ENCODE results near the gene CD36. TPM values are rescaled to one million over a fixed set of nuclear protein-coding genes. Genes with fewer than 3 reads are reported as not detected.

Gene CD36
- total RNA-seq, 4 donors from 2014 or later, result 122 to 261 (median 180) TPM

DNA sequence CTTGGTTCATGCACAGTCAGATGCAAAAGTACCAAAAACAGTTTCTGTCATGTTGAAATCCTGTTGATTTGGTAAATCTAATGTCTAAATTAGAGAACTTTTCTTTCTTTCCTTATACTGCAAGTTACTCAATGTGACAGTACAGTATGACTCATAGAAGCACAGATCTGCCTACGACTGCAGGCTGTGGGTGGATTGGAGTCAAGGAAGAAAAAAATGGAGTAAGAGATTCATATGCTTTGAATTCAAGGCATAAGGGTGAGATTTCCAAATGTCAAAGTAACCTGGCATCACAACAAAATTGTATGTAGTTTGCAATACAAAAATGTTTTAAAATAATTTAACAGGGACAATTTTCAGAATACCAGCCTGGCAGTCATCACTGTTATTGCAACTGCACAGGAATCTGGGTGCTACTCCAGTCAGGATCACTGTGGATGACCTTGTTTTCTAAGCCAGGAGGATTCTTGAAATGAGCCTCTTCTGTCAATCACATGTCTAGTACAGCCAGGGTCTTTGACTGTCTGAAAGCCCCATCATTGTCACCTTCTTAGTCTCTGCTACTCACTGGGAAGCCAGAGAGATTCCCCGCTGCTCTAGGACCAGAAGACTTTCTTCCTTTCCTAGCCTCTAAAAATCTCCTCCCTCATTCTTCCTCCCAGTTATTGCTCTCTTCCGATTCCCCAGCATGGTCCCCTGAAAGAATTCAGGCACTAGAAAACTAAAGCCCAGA lies 83.6 kb downstream of the CD36 start:
- H3K4me1 ChIP-seq, result peaks cover 0 to 30% (median 18%) of the 10 kb centered on the region in 4 donors
- no peak for DNase-seq (ENCODE audit: low spot score in 2 of 2)
- H3K27me3 ChIP-seq, result no peaks in the 10 kb centered on the region
- 48 to 57% methylated on average over 3 of the region's 3 CpGs for WGBS, 2 donors
- peak overlapping the region in 3 of 4 donors; percentile 50 to 92 (median 69) for H3K27ac ChIP-seq
- TF ChIP-seq POLR2A (IDR thresholded peaks at IDR 0.05), result no peak
- TF ChIP-seq EP300 (IDR thresholded peaks at IDR 0.05), result peak in 1 of 2 donors; percentile 72
- TF ChIP-seq CTCF (IDR thresholded peaks at IDR 0.05), result no peak
- no peaks in the 10 kb centered on the region for H3K9me3 ChIP-seq
- H3K4me3 ChIP-seq, result no peak overlapping the region
- no peaks in the 10 kb centered on the region for H3K36me3 ChIP-seq

DNA sequence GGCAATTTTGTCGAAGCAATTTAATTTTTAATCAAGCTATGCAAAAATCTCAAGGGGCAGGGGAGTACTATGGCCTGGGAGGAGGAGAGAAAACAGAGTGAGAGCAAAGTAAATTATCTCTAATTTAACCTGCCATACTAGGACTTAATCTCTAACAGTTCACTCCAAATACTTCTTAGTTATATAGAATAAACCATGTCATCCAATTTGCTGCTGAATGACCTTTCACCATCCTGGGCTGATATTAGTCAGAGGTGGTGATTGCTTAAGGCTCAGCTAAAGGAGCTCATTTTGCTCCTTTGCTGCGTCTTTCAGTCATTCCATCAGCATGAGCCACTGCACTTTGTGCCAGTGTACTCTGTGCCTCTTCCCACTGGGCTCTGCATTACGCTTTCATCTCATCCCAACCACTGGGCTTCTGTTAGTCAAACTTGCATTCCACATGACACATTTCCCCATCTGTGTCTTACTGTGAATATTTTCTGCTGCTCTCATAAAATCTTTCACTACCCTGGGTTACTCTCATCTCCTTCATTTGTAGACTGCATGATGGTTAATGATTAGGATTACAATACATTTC lies 84.3 kb downstream of the CD36 start:
- no peaks in the 10 kb centered on the region for H3K36me3 ChIP-seq
- peak; percentile 32 to 66 for DNase-seq (ENCODE audit: low spot score in 2 of 2)
- WGBS, 2 donors, result 41 to 47% methylated on average over 3 of the region's 3 CpGs
- H3K27ac ChIP-seq, result peak overlapping the region in 3 of 4 donors; percentile 50 to 92 (median 69)
- H3K4me1 ChIP-seq, result peaks cover 0 to 30% (median 18%) of the 10 kb centered on the region in 4 donors
- no peak for TF ChIP-seq POLR2A (IDR thresholded peaks at IDR 0.05)
- peak in 1 of 2 donors; percentile 81 for TF ChIP-seq EP300 (IDR thresholded peaks at IDR 0.05)
- no peak for TF ChIP-seq CTCF (IDR thresholded peaks at IDR 0.05)
- H3K4me3 ChIP-seq, result no peak overlapping the region
- H3K27me3 ChIP-seq, result no peaks in the 10 kb centered on the region
- H3K9me3 ChIP-seq, result no peaks in the 10 kb centered on the region

- no peaks in the 10 kb centered on the region for H3K36me3 ChIP-seq
- TF ChIP-seq POLR2A (IDR thresholded peaks at IDR 0.05) (no peak), CTCF (IDR thresholded peaks at IDR 0.05) (no peak), EP300 (IDR thresholded peaks at IDR 0.05) (no peak)
- no peak for DNase-seq (ENCODE audit: low spot score in 2 of 2)
- no peaks in the 10 kb centered on the region for H3K27me3 ChIP-seq
- no peak overlapping the region for H3K4me3 ChIP-seq
- no peaks in the 10 kb centered on the region for H3K9me3 ChIP-seq
- WGBS, 2 donors, result 46 to 60% methylated on average over 4 of the region's 4 CpGs
- H3K27ac ChIP-seq, result peak overlapping the region in 2 of 4 donors; percentile 33 to 92
- H3K4me1 ChIP-seq, result peaks cover 0 to 30% (median 18%) of the 10 kb centered on the region in 4 donors
Observed at GRCh38 chr7:80724249-80724871, 85.9 kb downstream of the CD36 start.

DNA sequence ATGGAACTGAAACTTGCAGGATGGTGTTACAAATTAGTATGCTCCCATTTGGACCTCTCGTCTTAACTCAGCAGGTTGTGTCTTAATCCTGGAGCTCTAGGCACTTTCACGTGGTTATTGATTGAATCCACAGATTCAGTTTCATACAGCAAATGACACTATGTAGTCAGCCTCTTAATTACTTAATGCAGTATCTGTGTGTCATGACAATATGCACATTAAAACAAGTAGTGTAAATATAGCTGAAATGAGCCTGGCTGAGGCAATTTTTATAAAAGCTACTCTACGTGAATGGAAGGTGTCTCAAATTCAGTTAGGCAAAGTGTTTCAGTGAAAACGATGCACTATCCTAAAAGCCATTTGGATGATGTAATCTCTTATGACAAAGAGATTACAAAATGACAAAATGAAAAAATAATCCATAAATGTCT lies 86.8 kb downstream of the CD36 start:
- H3K27ac ChIP-seq, result no peak overlapping the region
- TF ChIP-seq POLR2A (IDR thresholded peaks at IDR 0.05), result no peak
- TF ChIP-seq CTCF (IDR thresholded peaks at IDR 0.05), result no peak
- TF ChIP-seq EP300 (IDR thresholded peaks at IDR 0.05), result no peak
- no peaks in the 10 kb centered on the region for H3K9me3 ChIP-seq
- no peaks in the 10 kb centered on the region for H3K36me3 ChIP-seq
- no peak for DNase-seq (ENCODE audit: low spot score in 2 of 2)
- 79 to 83% methylated on average over 4 of the region's 4 CpGs for WGBS, 2 donors
- H3K4me1 ChIP-seq, result peaks cover 0 to 30% (median 18%) of the 10 kb centered on the region in 4 donors
- H3K27me3 ChIP-seq, result no peaks in the 10 kb centered on the region
- H3K4me3 ChIP-seq, result no peak overlapping the region

Small RNA genes lying within 50 kb of the gene (small RNA-seq; reads per million reads assigned to genes)
- gene AC073850.1, result not detected

Other genes with a start within 250 kb of the CD36 start
- gene GNAT3, start 126.6 kb upstream of the CD36 start, total RNA-seq, result not detected